WI38 (cell line): Measurements from ENCODE around the gene TMEM218.

Source experiments
- H3K4me3 ChIP-seq: 2 replicates; pipeline ENCODE4 v1.5.1; 2011; ENCODE audit warnings: low read depth, mild to moderate bottlenecking, control low read depth, low read length
- CTCF ChIP-seq: IDR thresholded peaks from 2 replicates; pipeline ENCODE4 v1.5.1; 2012; ENCODE audit warnings: low read depth, mild to moderate bottlenecking, control low read depth, low read length

TMEM218 gene

DNA sequence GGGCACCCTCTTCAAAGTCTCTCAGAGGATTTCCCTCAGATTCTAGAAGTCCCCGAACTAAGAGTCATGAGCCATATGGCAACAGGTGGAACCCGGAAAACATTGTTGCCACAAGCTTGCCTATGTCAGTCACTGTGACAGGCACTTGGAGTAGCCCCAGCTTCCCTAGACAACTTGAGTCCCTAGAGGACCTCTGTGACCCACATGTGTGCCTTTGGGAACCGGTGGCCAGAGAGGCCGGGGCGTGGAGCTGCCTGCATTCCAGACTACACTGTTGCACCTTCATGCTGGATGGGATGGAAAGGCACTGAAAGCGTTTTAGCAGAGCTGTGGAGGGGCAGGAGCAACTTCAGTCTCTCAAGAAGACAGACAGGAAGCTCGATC lies 36.2 kb downstream of the TMEM218 start:
- no peak overlapping the region for H3K4me3 ChIP-seq
- no peak for TF ChIP-seq CTCF

DNA sequence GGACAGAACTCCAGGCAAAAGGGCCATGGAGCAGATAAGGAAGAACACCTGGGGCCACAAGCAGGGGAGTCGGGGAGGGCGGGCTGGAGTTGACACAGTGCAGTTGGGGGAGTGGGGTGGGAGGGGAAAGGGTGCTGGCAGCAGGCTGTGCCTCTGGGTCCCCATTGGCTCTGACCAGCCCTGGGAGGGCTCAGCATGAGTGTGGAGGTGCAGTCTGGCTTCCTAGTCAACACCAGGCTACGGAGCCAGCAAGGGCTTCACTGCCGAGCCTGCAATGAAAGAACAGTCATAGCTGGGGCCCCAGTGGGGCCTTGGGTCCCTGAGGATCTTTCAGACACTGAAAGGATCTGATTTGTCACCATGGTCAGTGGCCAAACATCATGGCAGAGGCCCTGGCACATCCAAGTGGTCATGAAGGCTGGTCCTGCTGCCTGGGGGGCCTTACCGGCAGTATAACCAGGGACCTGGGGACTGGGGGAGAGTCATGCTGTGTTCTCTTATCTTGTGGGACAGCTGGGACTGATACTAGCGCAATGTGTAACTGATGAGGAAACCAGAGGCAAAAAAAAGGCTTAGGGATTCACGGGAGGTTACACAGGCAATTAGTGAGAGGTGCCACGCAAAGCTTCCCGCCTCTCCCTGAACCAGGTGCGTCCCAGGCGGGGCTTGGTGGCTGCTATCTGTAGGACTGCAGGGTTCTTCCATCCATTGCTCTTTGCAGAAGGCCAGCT lies 36.8 kb downstream of the TMEM218 start:
- H3K4me3 ChIP-seq, result no peak overlapping the region
- TF ChIP-seq CTCF, result no peak

- TF ChIP-seq CTCF, result no peak
- no peak overlapping the region for H3K4me3 ChIP-seq
These were observed 37.6 kb downstream of the TMEM218 start for GRCh38 chr11:125073616-125074483.

DNA sequence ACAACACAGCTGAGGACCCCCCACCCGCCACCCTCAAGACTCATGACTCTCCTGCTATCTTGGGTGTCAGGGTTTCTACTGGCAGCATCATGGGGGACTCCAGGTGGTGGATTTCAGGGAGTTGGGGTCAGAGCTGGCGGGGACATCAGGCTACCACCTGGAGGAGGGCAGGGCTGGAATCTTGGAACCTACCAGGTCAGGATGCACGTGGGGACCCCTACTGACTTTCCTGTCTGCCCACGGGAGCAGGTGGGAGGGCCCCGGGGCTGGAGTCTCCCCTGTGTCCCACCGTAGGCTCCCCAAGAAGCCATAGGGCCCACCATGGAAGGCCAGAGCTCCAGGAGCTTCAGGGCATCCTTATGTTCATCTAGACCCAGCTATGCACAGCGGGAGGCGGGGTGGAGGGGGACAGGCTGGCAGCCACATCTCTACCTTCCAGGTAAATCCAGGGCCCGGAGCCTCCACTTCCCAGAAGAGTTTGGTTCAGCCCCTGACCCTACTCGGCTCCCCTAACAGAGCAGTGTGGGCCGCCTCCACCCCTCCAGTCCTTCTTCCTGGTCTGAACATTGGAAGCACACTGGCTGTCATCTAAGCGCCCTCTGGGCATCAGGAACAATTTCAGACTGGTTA lies 38.4 kb downstream of the TMEM218 start:
- no peak overlapping the region for H3K4me3 ChIP-seq
- no peak for TF ChIP-seq CTCF

- no peak overlapping the region for H3K4me3 ChIP-seq
These were observed 39.0 kb downstream of the TMEM218 start for GRCh38 chr11:125072218-125072960.

DNA sequence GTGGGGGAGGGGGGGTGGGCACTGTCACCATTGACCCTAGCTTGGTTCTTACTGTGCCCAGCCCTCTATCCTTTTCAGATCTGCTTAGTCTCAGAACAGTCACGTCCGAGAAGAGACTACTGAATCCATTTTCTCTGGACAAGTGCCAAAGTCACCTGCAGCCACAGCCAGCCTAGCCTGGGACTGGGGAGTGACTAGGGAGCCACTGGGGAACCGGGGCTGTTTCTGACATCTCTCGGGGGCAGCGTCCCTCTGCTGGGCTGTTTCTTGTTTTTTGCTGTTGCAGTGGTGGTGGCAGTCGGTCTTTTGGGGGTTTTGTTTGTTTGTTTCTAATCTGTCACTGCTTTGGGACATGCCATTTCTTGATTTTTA lies 39.6 kb downstream of the TMEM218 start:
- no peak overlapping the region for H3K4me3 ChIP-seq
- TF ChIP-seq CTCF, result no peak

More at GRCh38 chr11:125072218-125072960, 39.0 kb downstream of the TMEM218 start:
- TF ChIP-seq CTCF, result no peak
